ENCODE data around the gene PRAMEF11. TPM values are rescaled to one million over a fixed set of nuclear protein-coding genes. Genes with fewer than 3 reads are reported as not detected.
"Not testable (repeated sequence)": the region's sequence is repeated elsewhere in the genome, so short reads cannot be mapped to it uniquely, and the experiment has no call there.

Gene PRAMEF11
- total RNA-seq = not detected
- not detected for polyA plus RNA-seq

DNA sequence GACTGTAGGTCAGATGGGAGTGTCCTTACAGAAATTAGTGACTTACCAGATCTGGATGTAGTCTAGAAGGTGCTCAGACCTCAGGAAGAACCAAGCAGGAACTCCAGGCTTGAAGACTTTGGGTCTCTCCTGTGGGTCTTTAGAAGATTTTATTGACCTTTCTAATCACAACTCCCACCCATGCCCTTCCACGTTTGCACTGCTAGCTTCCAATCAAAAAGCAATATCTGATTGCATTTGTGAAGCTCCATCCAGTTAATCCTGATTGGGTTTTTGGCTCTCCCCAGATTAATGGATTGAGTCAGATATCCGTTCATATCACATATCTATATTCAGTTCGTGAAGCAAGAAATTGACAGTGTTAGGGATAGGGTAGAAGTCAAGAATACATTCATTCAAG is at the start of gene PRAMEF11:
PRAMEF11 (minus strand) TSS at position 101 of the 400 bp plus-strand sequence. CDS start 2,621 bp downstream, outside the sequence.
- not testable (repeated sequence) for DNase-seq (ENCODE audit: extremely low spot score); H3K4me3 ChIP-seq (ENCODE audit: low read depth, low read length)
- WGBS = 54% methylated on average over 3 of the region's 3 CpGs

DNA sequence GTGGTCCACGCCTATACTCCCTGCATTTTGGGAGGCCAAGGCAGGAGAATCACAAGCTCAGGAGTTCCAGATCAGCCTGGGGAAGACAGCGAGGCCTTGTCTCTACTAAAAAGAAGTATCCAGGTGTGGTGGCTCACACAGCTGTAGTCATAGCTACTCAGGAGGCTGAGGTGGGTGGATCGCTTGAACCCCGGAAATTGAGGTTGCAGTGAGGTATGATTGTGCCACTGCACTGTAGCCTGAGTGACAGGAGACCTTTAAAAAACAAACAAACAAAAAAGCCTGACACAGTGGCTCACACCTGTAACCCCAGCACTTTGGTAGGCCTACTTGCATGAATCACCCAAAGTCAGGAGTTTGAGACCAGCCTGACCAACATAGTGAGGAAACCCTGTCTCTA is 47.2 kb upstream of the PRAMEF11 start:
- not testable (repeated sequence) for H3K4me3 ChIP-seq (ENCODE audit: low read depth, low read length); H3K27ac ChIP-seq (ENCODE audit: low read depth); H3K4me1 ChIP-seq (ENCODE audit: insufficient read depth); H3K36me3 ChIP-seq (ENCODE audit: insufficient read depth); DNase-seq (ENCODE audit: extremely low spot score)
- WGBS = 81% methylated on average over 3 of the region's 4 CpGs

More for the DNA sequence above, at the start of gene PRAMEF11:
- H3K36me3 ChIP-seq (ENCODE audit: insufficient read depth); H3K27ac ChIP-seq (ENCODE audit: low read depth); H3K4me1 ChIP-seq (ENCODE audit: insufficient read depth): not testable (repeated sequence)

DNA sequence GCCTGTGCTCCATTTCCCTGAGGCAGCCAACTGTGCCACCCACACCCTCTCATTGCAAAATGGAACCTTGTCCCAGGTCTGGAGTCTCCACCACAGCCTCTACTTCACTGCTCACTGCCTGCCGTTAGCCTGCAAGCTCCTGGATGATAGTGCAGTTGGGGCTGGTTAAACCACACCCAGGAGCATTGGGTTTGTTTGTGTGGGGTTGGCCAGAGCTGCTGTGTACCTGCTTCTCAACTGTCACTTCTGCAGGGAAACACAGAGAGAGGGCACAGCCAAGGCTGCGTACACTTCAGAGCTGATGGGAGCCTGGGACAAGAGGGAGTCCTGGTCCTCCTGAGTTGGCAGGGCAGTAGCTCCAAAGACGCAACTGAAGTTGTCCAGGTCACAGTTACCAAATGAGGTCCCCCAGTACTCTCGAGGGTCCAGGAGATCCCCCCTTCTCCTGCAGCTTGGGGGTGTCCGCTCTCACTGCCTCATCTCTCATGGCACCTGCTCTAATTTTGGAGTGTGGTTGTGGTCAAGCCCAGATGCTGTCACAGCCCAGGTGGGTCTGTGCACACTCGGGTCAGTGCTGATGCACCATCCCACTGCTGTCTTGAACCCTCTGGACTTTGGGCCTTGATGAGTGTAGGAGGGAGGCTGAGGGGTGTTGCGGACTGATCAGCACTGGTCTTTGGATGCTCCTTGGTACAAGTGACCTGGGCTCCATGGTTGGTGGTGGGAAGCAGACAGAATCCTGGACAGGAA is 32.1 kb upstream of the PRAMEF11 start:
- 89% methylated on average over 5 of the region's 7 CpGs for WGBS
- not testable (repeated sequence) for DNase-seq (ENCODE audit: extremely low spot score); H3K4me3 ChIP-seq (ENCODE audit: low read depth, low read length)

DNA sequence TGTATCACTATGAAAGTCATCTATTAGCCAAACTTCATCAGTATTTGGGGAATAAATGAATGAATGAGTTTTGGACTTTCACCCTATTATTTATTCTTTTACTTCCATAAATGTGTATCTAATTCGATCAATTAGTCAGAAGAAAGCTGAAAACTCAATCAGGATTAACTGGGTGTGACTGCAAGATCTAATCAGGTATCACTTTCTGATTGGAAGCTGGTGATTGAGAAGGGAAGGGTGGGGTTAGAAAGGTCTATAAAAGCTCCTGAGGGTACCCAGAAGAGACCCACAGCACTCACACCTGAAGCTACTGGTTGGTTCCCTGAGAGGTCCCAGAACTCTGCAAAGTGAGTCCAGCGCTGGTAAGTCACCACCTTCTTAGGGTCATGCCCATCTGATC is 25.6 kb upstream of the PRAMEF11 start, which contains the start of gene PRAMEF2:
PRAMEF2 (plus strand) TSS at position 301 of the 400 bp plus-strand sequence. CDS start 1,924 bp downstream, outside the sequence.
- H3K27ac ChIP-seq (ENCODE audit: low read depth); DNase-seq (ENCODE audit: extremely low spot score); H3K4me1 ChIP-seq (ENCODE audit: insufficient read depth); H3K36me3 ChIP-seq (ENCODE audit: insufficient read depth); H3K4me3 ChIP-seq (ENCODE audit: low read depth, low read length): not testable (repeated sequence)
- WGBS = 46% methylated on average over 2 of the region's 2 CpGs

More for the DNA sequence above, 32.1 kb upstream of the PRAMEF11 start:
- H3K4me1 ChIP-seq (ENCODE audit: insufficient read depth); H3K27ac ChIP-seq (ENCODE audit: low read depth); H3K36me3 ChIP-seq (ENCODE audit: insufficient read depth): not testable (repeated sequence)

DNA sequence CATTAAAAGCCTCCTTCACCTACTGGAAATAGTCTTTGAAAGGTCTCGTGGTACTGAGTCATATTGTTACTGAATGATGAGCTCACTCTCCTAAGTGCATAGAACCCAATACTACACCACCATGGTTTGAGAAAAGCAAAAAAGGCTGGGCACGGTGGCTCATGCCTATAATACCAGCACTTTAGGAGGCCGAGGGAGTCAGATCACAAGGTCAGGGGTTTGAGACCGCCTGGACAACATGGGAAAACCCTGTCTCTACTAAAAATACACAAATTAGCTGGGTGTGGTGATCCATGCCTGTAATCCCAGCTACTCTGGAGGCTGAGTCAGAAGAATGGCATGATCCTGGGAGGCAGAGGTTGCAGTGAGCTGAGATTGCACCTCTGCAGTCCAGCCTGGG is 20.6 kb upstream of the PRAMEF11 start:
- no peak overlapping the region for H3K27ac ChIP-seq (ENCODE audit: low read depth)
- H3K4me3 ChIP-seq (ENCODE audit: low read depth, low read length) = no peak overlapping the region
- H3K36me3 ChIP-seq (ENCODE audit: insufficient read depth) = no peaks in the 10 kb centered on the region
- DNase-seq (ENCODE audit: extremely low spot score) = no peak
- no peaks in the 10 kb centered on the region for H3K4me1 ChIP-seq (ENCODE audit: insufficient read depth)
- 59% methylated on average over 4 of the region's 4 CpGs for WGBS

DNA sequence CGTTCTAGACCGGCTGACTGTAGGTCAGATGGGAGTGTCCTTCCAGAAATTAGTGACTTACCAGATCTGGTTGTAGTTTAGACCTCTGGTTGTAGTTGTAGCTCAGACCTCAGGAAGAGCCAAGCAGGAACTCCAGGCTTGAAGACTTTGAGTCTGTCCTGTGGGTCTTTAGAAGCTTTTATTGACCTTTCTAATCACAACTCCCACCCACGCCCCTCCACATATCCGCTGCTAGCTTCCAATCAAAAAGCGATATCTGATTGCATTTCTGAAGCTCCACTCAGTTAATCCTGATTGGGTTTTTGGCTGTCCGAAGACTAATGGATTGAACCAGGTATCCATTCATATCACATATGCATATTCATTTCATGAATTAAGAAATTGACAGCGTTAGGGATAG is 17.4 kb upstream of the PRAMEF11 start, which contains the start of gene HNRNPCL1:
HNRNPCL1 (minus strand) TSS at position 101 of the 400 bp plus-strand sequence. CDS start 431 bp downstream, outside the sequence.
- H3K4me3 ChIP-seq (ENCODE audit: low read depth, low read length); H3K27ac ChIP-seq (ENCODE audit: low read depth); DNase-seq (ENCODE audit: extremely low spot score); H3K4me1 ChIP-seq (ENCODE audit: insufficient read depth); H3K36me3 ChIP-seq (ENCODE audit: insufficient read depth): not testable (repeated sequence)
- 87% methylated on average over 7 of the region's 7 CpGs for WGBS

DNA sequence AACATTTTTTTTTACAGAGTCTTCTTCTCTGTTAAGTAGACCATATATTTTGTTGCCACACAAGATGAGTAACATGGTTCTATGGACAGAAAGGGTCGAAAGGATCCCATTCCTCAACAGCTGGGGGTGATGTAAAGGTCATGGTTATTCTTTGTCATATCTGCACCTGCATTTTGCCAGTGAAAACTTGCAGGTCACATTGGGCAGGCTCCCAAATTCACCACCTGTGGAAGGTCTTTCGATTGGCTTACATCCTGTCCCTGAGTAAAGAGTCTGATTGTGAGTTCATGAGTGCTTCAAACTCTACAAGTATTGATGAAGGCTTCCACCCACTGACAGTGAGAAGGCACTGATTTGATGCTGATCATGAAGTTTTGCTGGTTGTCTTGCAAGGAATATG is 2.0 kb upstream of the PRAMEF11 start:
- not testable (repeated sequence) for DNase-seq (ENCODE audit: extremely low spot score); H3K27ac ChIP-seq (ENCODE audit: low read depth); H3K36me3 ChIP-seq (ENCODE audit: insufficient read depth); H3K4me1 ChIP-seq (ENCODE audit: insufficient read depth); H3K4me3 ChIP-seq (ENCODE audit: low read depth, low read length)
- 54% methylated on average over 2 of the region's 2 CpGs for whole genome bisulfite sequencing

DNA sequence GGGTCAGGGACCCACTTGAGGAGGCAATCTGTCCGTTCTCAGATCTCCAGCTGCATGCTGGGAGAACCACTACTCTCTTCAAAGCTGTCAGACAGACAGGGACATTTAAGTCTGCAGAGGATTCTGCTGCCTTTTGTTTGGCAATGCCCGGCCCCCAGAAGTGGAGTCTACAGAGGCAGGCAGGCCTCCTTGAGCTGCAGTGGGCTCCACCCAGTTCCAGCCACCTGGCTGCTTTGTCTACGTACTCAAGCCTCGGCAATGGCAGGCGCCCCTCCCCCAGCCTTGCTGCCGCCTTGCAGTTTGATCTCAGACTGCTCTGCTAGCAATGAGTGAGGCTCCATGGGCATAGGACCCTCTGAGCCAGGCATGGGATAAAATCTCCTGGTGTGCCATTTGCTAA is 12.1 kb downstream of the PRAMEF11 start:
- H3K27ac ChIP-seq (ENCODE audit: low read depth) = not testable (repeated sequence)

DNA sequence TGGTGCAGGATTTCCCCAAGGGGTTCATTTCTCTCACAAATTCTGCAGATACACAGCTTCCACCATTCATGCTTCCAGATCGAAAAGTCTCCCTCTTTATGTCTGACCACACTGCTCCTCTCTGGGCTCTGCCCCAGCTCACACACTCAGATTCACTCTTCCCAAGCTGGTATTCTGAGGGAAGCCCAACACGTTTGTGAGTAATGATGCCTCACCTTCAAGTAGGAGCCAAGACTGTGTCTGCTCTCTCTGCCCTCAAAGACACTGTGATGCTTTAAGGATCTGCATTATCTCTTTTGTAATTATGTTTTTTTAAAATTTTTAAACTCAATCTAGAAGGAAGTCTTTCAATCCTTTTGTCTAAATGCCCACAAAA is 19.8 kb downstream of the PRAMEF11 start:
- no peaks in the 10 kb centered on the region for H3K36me3 ChIP-seq (ENCODE audit: insufficient read depth)
- DNase-seq (ENCODE audit: extremely low spot score) = no peak
- no peaks in the 10 kb centered on the region for H3K4me1 ChIP-seq (ENCODE audit: insufficient read depth)
- H3K4me3 ChIP-seq (ENCODE audit: low read depth, low read length) = no peak overlapping the region
- 52% methylated on average over 2 of the region's 2 CpGs for WGBS
- H3K27ac ChIP-seq (ENCODE audit: low read depth) = no peak overlapping the region

More for the DNA sequence above, 12.1 kb downstream of the PRAMEF11 start:
- H3K4me3 ChIP-seq (ENCODE audit: low read depth, low read length); H3K4me1 ChIP-seq (ENCODE audit: insufficient read depth); H3K36me3 ChIP-seq (ENCODE audit: insufficient read depth); DNase-seq (ENCODE audit: extremely low spot score): not testable (repeated sequence)
- WGBS = 70% methylated on average over 6 of the region's 6 CpGs

DNA sequence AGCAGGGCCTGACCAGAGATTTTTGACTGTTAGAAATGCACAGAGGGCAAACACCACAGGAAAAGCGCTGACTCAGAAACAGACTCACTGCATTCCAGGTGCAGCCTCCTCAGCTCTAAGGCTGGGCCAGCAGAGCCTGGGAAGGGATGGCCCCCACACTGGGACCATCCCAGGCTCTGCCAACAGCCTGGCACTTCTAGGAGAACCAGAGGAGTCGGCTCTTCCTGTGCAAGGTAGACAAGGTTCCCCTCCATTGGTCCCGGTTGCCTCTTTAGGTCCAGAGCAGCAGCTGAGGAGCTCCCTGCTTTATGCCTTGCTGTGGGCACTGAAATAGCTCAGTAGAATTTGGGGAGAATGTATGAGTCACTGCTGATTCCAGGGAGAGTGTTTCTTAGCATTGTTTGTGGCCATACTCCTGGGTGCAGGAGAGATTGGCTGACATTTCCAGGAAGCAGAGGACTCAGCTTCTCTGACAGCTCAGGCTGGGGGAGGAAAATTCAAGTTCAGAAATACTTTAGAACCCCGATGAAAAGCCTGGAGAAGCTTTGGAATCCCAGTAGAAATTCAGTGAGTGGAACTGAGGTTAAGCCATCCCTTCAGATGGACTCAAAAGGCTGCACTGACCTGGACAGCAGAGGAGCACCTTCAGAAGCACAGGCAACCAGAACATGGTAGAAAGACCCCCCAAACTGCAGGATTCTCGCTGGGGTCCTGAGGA is 20.4 kb downstream of the PRAMEF11 start:
- 69% methylated on average over 5 of the region's 5 CpGs for WGBS
- no peak for DNase-seq (ENCODE audit: extremely low spot score)
- H3K4me1 ChIP-seq (ENCODE audit: insufficient read depth) = no peaks in the 10 kb centered on the region
- no peak overlapping the region for H3K4me3 ChIP-seq (ENCODE audit: low read depth, low read length)
- no peak overlapping the region for H3K27ac ChIP-seq (ENCODE audit: low read depth)
- H3K36me3 ChIP-seq (ENCODE audit: insufficient read depth) = no peaks in the 10 kb centered on the region

DNA sequence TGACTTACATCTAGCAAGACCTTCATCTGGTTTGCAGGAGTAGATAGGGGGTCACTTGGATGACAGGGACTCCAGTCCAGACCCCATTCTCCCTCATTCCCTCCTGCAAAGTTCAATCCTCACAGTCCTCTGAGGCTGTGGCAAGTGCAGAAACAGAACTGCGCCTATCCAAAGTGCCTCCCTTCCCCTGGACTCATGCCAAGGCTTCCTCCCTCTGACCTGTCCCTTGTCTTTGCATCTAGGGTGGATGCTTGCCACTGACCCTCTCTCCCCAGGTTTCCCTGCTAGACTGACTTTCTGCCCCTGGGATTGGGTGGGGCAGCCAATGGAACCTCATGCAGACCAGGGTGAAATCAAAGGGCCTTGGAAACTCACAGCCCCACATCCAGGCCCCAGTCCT is 21.3 kb downstream of the PRAMEF11 start:
- no peak for DNase-seq (ENCODE audit: extremely low spot score)
- Histone ChIP-seq H3K27ac (ENCODE audit: low read depth) (no peak overlapping the region), H3K4me1 (ENCODE audit: insufficient read depth) (no peaks in the 10 kb centered on the region), H3K36me3 (ENCODE audit: insufficient read depth) (no peaks in the 10 kb centered on the region), H3K4me3 (ENCODE audit: low read depth, low read length) (no peak overlapping the region)
- 80% methylated on average over 1 of the region's 1 CpG for WGBS

DNA sequence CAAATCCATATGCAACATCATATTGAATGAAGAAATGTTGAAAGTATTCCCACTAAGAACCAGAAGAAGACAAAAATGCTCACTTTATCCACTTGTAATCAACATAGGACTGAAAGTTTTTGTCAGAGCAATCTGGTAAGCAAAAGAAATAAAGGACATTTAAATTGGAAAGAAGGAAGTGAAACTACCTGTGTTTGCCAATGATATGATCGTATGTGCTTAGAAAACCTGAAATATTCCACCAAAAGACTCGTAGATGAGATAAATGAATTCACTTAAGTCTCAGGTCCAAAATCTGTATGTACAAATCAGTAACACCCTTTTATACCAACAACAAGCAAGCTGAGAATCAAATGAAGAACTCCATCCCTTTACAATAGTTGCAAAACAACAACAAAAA is 31.5 kb downstream of the PRAMEF11 start:
- WGBS = 66% methylated on average over 2 of the region's 2 CpGs
- no peak overlapping the region for H3K27ac ChIP-seq (ENCODE audit: low read depth)
- H3K4me1 ChIP-seq (ENCODE audit: insufficient read depth) = no peaks in the 10 kb centered on the region
- H3K36me3 ChIP-seq (ENCODE audit: insufficient read depth) = no peaks in the 10 kb centered on the region
- no peak for DNase-seq (ENCODE audit: extremely low spot score)
- no peak overlapping the region for H3K4me3 ChIP-seq (ENCODE audit: low read depth, low read length)

DNA sequence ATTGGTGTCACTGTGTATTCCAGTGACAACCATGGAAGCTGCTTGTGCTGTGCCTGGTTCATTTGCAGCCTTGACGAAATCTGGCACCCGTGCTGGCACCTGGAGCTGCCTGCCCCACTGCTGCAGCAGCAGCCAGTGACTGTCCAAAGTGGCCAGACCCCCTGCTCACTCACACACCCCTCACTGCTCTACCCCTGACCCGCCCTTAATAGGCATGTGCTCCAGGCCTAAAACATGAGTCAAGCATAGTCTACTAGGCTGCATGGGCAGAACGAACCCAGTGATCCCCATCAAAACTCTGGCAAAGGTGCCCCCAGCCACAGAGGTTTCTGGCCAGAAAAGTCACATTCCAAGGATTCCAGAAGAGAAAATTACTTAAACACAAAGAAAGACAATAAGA is 32.3 kb downstream of the PRAMEF11 start:
- WGBS = 60% methylated on average over 4 of the region's 4 CpGs
- no peaks in the 10 kb centered on the region for H3K4me1 ChIP-seq (ENCODE audit: insufficient read depth)
- H3K4me3 ChIP-seq (ENCODE audit: low read depth, low read length) = no peak overlapping the region
- H3K36me3 ChIP-seq (ENCODE audit: insufficient read depth) = no peaks in the 10 kb centered on the region
- no peak for DNase-seq (ENCODE audit: extremely low spot score)
- no peak overlapping the region for H3K27ac ChIP-seq (ENCODE audit: low read depth)

DNA sequence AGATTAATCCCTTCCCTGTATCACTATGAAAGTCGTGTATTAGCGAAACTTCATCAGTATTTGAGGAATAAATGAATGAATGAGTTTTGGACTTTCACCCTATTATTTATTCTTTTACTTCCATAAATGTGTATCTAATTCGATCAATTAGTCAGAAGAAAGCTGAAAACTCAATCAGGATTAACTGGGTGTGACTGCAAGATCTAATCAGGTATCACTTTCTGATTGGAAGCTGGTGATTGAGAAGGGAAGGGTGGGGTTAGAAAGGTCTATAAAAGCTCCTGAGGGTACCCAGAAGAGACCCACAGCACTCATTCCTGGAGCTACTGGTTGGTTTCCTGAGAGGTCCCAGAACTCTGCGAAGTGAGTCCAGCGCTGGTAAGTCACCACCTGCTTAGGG is 40.1 kb downstream of the PRAMEF11 start, which contains the start of gene PRAMEF1:
PRAMEF1 (plus strand) TSS at position 301 of the 400 bp plus-strand sequence. CDS start 1,831 bp downstream, outside the sequence.
- H3K4me1 ChIP-seq (ENCODE audit: insufficient read depth); DNase-seq (ENCODE audit: extremely low spot score): not testable (repeated sequence)
- 68% methylated on average over 5 of the region's 5 CpGs for WGBS

More for the DNA sequence above, 40.1 kb downstream of the PRAMEF11 start, which contains the start of gene PRAMEF1:
- not testable (repeated sequence) for H3K4me3 ChIP-seq (ENCODE audit: low read depth, low read length); H3K27ac ChIP-seq (ENCODE audit: low read depth); H3K36me3 ChIP-seq (ENCODE audit: insufficient read depth)
